MM.1S (cell line): ENCODE data around the gene PKD1.

Experiments used
- CTCF ChIP-seq: fragments of 300-600 bp; sonication (generic); IDR thresholded peaks from 2 replicates; pipeline ENCODE4 v1.5.1; 2016; ENCODE audit warnings: antibody characterized with exemption, low read length, mixed read lengths
- EZH2 ChIP-seq: fragments of 300-600 bp; sonication (generic); optimal IDR thresholded peaks from 2 replicates; pipeline ENCODE3; 2017; ENCODE audit warnings: low read depth, mild to moderate bottlenecking, antibody characterized with exemption, low read length, mixed read lengths

- TF ChIP-seq CTCF: no peak
- no peak for TF ChIP-seq EZH2
Observed at GRCh38 chr16:2177561-2177960, 41.9 kb upstream of the PKD1 start.
